ENCODE data around the gene ACVR1.

DNA sequence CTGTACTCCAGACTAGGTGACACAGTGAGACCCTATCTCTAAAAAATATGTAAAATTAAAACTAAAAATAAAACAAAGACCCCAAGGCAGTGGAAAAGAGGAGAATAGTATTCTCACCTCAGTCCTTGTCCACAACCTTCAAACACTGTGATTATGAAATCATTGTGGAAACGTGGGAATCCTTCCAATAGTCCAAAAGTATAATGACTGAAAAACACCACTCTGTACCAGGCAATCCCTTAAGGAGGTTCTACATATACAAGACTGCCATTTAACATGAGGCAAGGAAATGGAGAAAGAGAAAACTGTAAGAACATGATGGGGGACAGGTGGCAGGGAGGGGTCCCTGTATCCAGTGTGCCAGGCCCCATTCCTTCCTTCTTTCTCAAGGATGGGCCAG, 66.1 kb downstream of the ACVR1 start:
- TF ChIP-seq, protein P1, sequence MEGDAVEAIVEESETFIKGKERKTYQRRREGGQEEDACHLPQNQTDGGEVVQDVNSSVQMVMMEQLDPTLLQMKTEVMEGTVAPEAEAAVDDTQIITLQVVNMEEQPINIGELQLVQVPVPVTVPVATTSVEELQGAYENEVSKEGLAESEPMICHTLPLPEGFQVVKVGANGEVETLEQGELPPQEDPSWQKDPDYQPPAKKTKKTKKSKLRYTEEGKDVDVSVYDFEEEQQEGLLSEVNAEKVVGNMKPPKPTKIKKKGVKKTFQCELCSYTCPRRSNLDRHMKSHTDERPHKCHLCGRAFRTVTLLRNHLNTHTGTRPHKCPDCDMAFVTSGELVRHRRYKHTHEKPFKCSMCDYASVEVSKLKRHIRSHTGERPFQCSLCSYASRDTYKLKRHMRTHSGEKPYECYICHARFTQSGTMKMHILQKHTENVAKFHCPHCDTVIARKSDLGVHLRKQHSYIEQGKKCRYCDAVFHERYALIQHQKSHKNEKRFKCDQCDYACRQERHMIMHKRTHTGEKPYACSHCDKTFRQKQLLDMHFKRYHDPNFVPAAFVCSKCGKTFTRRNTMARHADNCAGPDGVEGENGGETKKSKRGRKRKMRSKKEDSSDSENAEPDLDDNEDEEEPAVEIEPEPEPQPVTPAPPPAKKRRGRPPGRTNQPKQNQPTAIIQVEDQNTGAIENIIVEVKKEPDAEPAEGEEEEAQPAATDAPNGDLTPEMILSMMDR (IDR thresholded peaks at IDR 0.05) = no peak
- no peak for TF ChIP-seq POLR2A (IDR thresholded peaks at IDR 0.05)

All from testis (tissue), 2 donors.